DOHH2 (cell line): ENCODE results near the gene PDGFC.

ENCODE experiments used
- CTCF ChIP-seq: fragments of 200-600 bp; sonication (generic); IDR thresholded peaks from one replicate; pipeline ENCODE4 v1.5.1; 2014; ENCODE audit warnings: antibody characterized with exemption, mild to moderate bottlenecking, low read depth, low read length; ENCODE audit not compliant: poor library complexity, severe bottlenecking
- EZH2phosphoT487 ChIP-seq: fragments of 200-600 bp; sonication (generic); IDR thresholded peaks from 2 replicates; pipeline ENCODE4 v1.6.1; 2017; ENCODE audit warnings: borderline replicate concordance, mild to moderate bottlenecking, antibody characterized with exemption, low read length, moderate library complexity, mixed read lengths

- TF ChIP-seq CTCF (no peak), EZH2phosphoT487 (no peak)
These were observed 160.3 kb downstream of the PDGFC start for GRCh38 chr4:156811286-156811685.
